LNCAP (cell line): Measurements from ENCODE around the gene RIC8B.

Source experiments
- TF ChIP-seq, protein P1 (sequence below): fragments of 450-650 bp; IDR thresholded peaks from 2 replicates; pipeline ENCODE4 v1.5.1; 2017; ENCODE audit warnings: mild to moderate bottlenecking

Gene RIC8B

GRCh38 chr12:106918746-106919145 is 144.3 kb downstream of the RIC8B start:
- TF ChIP-seq, protein P1, sequence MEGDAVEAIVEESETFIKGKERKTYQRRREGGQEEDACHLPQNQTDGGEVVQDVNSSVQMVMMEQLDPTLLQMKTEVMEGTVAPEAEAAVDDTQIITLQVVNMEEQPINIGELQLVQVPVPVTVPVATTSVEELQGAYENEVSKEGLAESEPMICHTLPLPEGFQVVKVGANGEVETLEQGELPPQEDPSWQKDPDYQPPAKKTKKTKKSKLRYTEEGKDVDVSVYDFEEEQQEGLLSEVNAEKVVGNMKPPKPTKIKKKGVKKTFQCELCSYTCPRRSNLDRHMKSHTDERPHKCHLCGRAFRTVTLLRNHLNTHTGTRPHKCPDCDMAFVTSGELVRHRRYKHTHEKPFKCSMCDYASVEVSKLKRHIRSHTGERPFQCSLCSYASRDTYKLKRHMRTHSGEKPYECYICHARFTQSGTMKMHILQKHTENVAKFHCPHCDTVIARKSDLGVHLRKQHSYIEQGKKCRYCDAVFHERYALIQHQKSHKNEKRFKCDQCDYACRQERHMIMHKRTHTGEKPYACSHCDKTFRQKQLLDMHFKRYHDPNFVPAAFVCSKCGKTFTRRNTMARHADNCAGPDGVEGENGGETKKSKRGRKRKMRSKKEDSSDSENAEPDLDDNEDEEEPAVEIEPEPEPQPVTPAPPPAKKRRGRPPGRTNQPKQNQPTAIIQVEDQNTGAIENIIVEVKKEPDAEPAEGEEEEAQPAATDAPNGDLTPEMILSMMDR, result peak; percentile 56

DNA sequence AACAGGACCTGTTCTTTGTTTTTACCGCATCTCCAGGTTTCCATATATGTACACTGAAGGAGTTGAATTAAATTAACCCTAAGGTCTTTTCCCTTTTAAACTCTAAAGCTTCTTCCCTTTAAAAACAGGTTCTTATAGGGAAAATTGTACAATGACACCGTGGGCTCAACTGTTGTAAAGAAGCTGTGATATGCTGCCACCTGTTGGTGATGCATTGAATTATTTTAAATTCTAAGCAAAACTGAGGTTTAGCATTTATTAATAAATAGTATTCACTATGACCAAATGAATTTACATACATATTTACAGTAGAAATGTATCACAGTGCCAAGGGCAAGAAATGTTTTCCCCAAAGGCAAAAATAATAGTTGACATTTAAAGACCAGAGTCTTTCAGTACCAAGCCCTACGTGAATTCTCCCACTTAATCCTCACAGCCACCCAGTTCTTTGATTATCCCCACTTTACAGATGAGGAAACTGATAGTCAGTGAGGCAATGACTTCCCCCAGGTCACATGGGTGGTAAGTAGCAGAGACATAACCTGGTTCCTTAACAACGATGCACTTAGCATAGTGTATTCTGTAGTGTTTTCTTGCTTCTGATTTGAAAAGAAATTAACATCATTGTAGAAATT is 145.5 kb downstream of the RIC8B start:
- TF ChIP-seq, protein P1, result peak; percentile 77

- TF ChIP-seq, protein P1, result no peak
Observed at GRCh38 chr12:106924268-106924861, 149.9 kb downstream of the RIC8B start.

- TF ChIP-seq, protein P1, result no peak
Observed at GRCh38 chr12:106926657-106927056, 152.2 kb downstream of the RIC8B start.

DNA sequence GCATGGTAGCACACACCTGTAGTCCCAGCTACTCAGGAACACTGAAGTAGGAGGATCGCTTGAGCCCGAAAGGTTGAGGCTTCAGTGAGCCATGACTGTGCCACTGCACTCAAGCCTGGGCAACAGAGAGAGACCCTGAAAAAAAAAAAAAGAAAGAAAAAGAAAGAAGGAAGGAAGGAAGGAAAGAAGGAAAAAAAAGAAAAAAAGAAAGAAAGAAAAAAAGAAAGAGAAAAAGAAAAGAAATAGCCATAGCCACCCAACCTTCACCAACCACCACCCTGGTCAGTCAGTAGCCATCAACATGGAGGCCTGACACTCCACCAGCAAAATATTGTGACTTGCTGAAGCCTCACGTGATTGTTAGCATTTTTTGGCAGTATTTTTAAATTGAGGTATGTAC is 159.8 kb downstream of the RIC8B start:
- TF ChIP-seq, protein P1, result no peak
